ENCODE measurements around the gene INTS7. TPM values are rescaled to one million over a fixed set of nuclear protein-coding genes. Genes with fewer than 3 reads are reported as not detected.

The INTS7 gene
- total RNA-seq, result 10 to 100 TPM in 2 of 4 donors, 1 to 10 TPM in 2; 6.7 to 11.0 (median 9.5) TPM

- peak; percentile 96 for DNase-seq (ENCODE audit: low spot score)
- peak in 2 of 3 donors; percentile 24 to 63 for TF ChIP-seq CTCF (IDR thresholded peaks at IDR 0.05)
- ATAC-seq (ENCODE audit: low FRiP score), result peak; percentile 99
Observed at GRCh38 chr1:212035123-212035834, at the start of gene INTS7, which contains the start of gene DTL. INTS7 (minus strand) TSS chr1:212035557; CDS start chr1:212035437, 120 bp downstream. DTL (plus strand) TSS chr1:212035748; CDS start chr1:212035891, 143 bp downstream.

GRCh38 chr1:212082765-212083406 lies 47.5 kb upstream of the INTS7 start:
- DNase-seq (ENCODE audit: low spot score) (no peak), ATAC-seq (ENCODE audit: low FRiP score) (no peak)
- TF ChIP-seq CTCF (IDR thresholded peaks at IDR 0.05), result no peak

- DNase-seq (ENCODE audit: low spot score) (no peak), ATAC-seq (ENCODE audit: low FRiP score) (no peak)
- TF ChIP-seq CTCF (IDR thresholded peaks at IDR 0.05), result no peak
Observed at GRCh38 chr1:212078826-212079225, 43.5 kb upstream of the INTS7 start.

GRCh38 chr1:212077028-212077427 lies 41.7 kb upstream of the INTS7 start:
- no peak for ATAC-seq (ENCODE audit: low FRiP score)

GRCh38 chr1:212074856-212075255 lies 39.5 kb upstream of the INTS7 start:
- no peak for ATAC-seq (ENCODE audit: low FRiP score)
- DNase-seq (ENCODE audit: low spot score), result no peak

More at GRCh38 chr1:212077028-212077427, 41.7 kb upstream of the INTS7 start:
- TF ChIP-seq CTCF (IDR thresholded peaks at IDR 0.05), result no peak
- no peak for DNase-seq (ENCODE audit: low spot score)

GRCh38 chr1:212074313-212074712 lies 39.0 kb upstream of the INTS7 start:
- ATAC-seq (ENCODE audit: low FRiP score) (no peak), DNase-seq (ENCODE audit: low spot score) (no peak)
- no peak for TF ChIP-seq CTCF (IDR thresholded peaks at IDR 0.05)

More at GRCh38 chr1:212074856-212075255, 39.5 kb upstream of the INTS7 start:
- TF ChIP-seq CTCF (IDR thresholded peaks at IDR 0.05), result no peak

All from omental fat pad (tissue), 4 donors.